Neuronal stem cell (in vitro differentiated cells): Measurements from ENCODE around the gene ZNF362.
A peak's percentile ranks its signal among the peaks of the same experiment; 100 is the strongest.
"Not testable (repeated sequence)": the region's sequence is repeated elsewhere in the genome, so short reads cannot be mapped to it uniquely, and the experiment has no call there.

Experiments used
- DNase-seq: peaks from one replicate; pipeline ENCODE4 v3.0.0-alpha.2; 2013; ENCODE audit warnings: low spot score
- H2AFZ ChIP-seq: one replicate; pipeline ENCODE4 v1.6.1; 2013; ENCODE audit warnings: mild to moderate bottlenecking, low read length, inconsistent platforms
- H2AK5ac ChIP-seq: 2 replicates; pipeline ENCODE4 v1.6.1; 2013; ENCODE audit warnings: low read depth, mild to moderate bottlenecking, inconsistent platforms, low read length, moderate library complexity, mixed read lengths
- H2BK120ac ChIP-seq: 2 replicates; pipeline ENCODE4 v1.6.1; 2013; ENCODE audit warnings: low read depth, mild to moderate bottlenecking, inconsistent platforms, low read length, moderate library complexity, mixed read lengths
- H2BK12ac ChIP-seq: one replicate; pipeline ENCODE4 v1.6.1; 2013; ENCODE audit warnings: low read length, inconsistent platforms
- H2BK15ac ChIP-seq: 2 replicates; pipeline ENCODE4 v1.6.1; 2013; ENCODE audit warnings: mild to moderate bottlenecking, low read length, inconsistent platforms, mixed read lengths
- H2BK5ac ChIP-seq: one replicate; pipeline ENCODE4 v1.6.1; 2013; ENCODE audit warnings: inconsistent platforms, mild to moderate bottlenecking, low read length, moderate library complexity
- H3K14ac ChIP-seq: one replicate; pipeline ENCODE4 v1.6.1; 2013; ENCODE audit warnings: low read length, inconsistent platforms
- H3K18ac ChIP-seq: 2 replicates; pipeline ENCODE4 v1.6.1; 2013; ENCODE audit warnings: low read length, inconsistent platforms
- H3K23ac ChIP-seq: 2 replicates; pipeline ENCODE4 v1.6.1; 2013; ENCODE audit warnings: low read depth, mild to moderate bottlenecking, mixed read lengths, low read length, inconsistent platforms; ENCODE audit not compliant: poor library complexity
- H3K27ac ChIP-seq: replicated peaks from 3 replicates; pipeline ENCODE4 v1.5.1; 2013; ENCODE audit warnings: low read length, inconsistent platforms
- H3K27me3 ChIP-seq, 3 experiments: 2 replicates each; pipeline ENCODE4 v1.6.1; 2013; ENCODE audit warnings: low read length in 3 of 3, mild to moderate bottlenecking in 2 of 3, inconsistent platforms in 1 of 3, low read depth in 1 of 3, mixed read lengths in 1 of 3, moderate library complexity in 1 of 3; ENCODE audit not compliant: control insufficient read depth in 3 of 3, insufficient read depth in 3 of 3
- H3K36me3 ChIP-seq, 2 donors: replicated peaks in 1 of 2; 2 replicates each; pipeline ENCODE4 v1.6.1; 2013; ENCODE audit warnings: low read length in 2 of 2; ENCODE audit not compliant: control insufficient read depth in 2 of 2, insufficient read depth in 2 of 2
- H3K4ac ChIP-seq: 2 replicates; pipeline ENCODE4 v1.6.1; 2013; ENCODE audit warnings: inconsistent platforms, mild to moderate bottlenecking, low read length, moderate library complexity
- H3K4me1 ChIP-seq, 2 donors: 1 replicate in 1 of 2; 2 replicates in 1 of 2; pipeline ENCODE4 v1.6.1; 2013; ENCODE audit warnings: low read length in 2 of 2, low read depth in 1 of 2; ENCODE audit not compliant: control insufficient read depth in 2 of 2, insufficient read depth in 1 of 2
- H3K4me2 ChIP-seq: one replicate; pipeline ENCODE4 v1.6.1; 2013; ENCODE audit warnings: mild to moderate bottlenecking, low read length, inconsistent platforms; ENCODE audit not compliant: insufficient read depth, poor library complexity, severe bottlenecking
- H3K4me3 ChIP-seq, 2 donors: 2 replicates each; pipeline ENCODE4 v1.5.1; 2013; ENCODE audit warnings: low read length in 2 of 2, mild to moderate bottlenecking in 2 of 2, inconsistent platforms in 1 of 2, moderate library complexity in 1 of 2
- H3K79me1 ChIP-seq: one replicate; pipeline ENCODE4 v1.6.1; 2013; ENCODE audit warnings: low read depth, mild to moderate bottlenecking, inconsistent platforms, low read length, moderate library complexity
- H3K9ac ChIP-seq: one replicate; pipeline ENCODE4 v1.6.1; 2013; ENCODE audit warnings: mild to moderate bottlenecking, low read depth, low read length, inconsistent platforms; ENCODE audit not compliant: poor library complexity
- H3K9me3 ChIP-seq, 2 donors: replicated peaks in 1 of 2; 2 replicates each; pipeline versions ENCODE3 to v1.6.1; 2013; ENCODE audit warnings: low read length in 2 of 2, mild to moderate bottlenecking in 2 of 2, inconsistent platforms in 1 of 2, low read depth in 1 of 2, mixed read lengths in 1 of 2, moderate library complexity in 1 of 2; ENCODE audit not compliant: control insufficient read depth in 2 of 2, insufficient read depth in 1 of 2
- H4K8ac ChIP-seq: one replicate; pipeline ENCODE4 v1.6.1; 2013; ENCODE audit warnings: low read depth, mild to moderate bottlenecking, inconsistent platforms, low read length, moderate library complexity
- H4K91ac ChIP-seq: one replicate; pipeline ENCODE4 v1.6.1; 2013; ENCODE audit warnings: low read length, low read depth, mild to moderate bottlenecking, inconsistent platforms; ENCODE audit not compliant: poor library complexity
- WGBS, 2 donors: extraction: QIAGEN DNeasy Blood & Tissue Kit; methylation state at CpG; one replicate each; pipeline ENCODE4 v1.1.7; 2013; ENCODE audit warnings: missing lambda C conversion rate in 2 of 2, mixed read lengths in 1 of 2; ENCODE audit not compliant: insufficient read length in 2 of 2, insufficient replicate concordance in 1 of 2; ENCODE audit errors: extremely low coverage in 2 of 2; 5-methylcytosine and 5-hydroxymethylcytosine counted together

The ZNF362 gene

GRCh38 chr1:33306653-33307493, 50.6 kb downstream of the ZNF362 start:
- Histone ChIP-seq H3K9ac (peak overlapping the region; percentile 84), H3K14ac (peak overlapping the region; percentile 56), H3K4me3 (peak overlapping the region in 1 of 2 donors; percentile 60), H2AK5ac (peak overlapping the region; percentile 81), H3K27me3 (peaks cover 0 to 11% (median 7%) of the 10 kb centered on the region in 3 experiments), H3K79me1 (no peaks in the 10 kb centered on the region), H3K18ac (peak overlapping the region; percentile 98), H3K23ac (peak overlapping the region; percentile 95), H3K27ac (no peak overlapping the region), H3K9me3 (peaks cover 0 to 8% of the 10 kb centered on the region in 2 donors), H3K36me3 (peaks cover 3 to 9% of the 10 kb centered on the region in 2 donors), H2BK12ac (peak overlapping the region; percentile 98), H2BK15ac (peak overlapping the region; percentile 96), H2BK120ac (peak overlapping the region; percentile 47), H4K91ac (no peak overlapping the region), H3K4ac (peak overlapping the region; percentile 84), H2AFZ (no peak overlapping the region), H3K4me2 (peak overlapping the region; percentile 45), H3K4me1 (peaks cover 0 to 5% of the 10 kb centered on the region in 2 donors), H2BK5ac (peak overlapping the region; percentile 82), H4K8ac (peak overlapping the region; percentile 97)
- DNase-seq, result no peak
- no CpG with 5 or more reads among the region's 113 CpGs for WGBS, 2 donors

GRCh38 chr1:33307494-33307864, 51.2 kb downstream of the ZNF362 start:
- Histone ChIP-seq H2BK120ac (no peak overlapping the region), H2BK15ac (no peak overlapping the region), H3K18ac (no peak overlapping the region), H2BK5ac (no peak overlapping the region), H4K91ac (no peak overlapping the region), H3K36me3 (peaks cover 3 to 5% of the 10 kb centered on the region in 2 donors), H3K27me3 (peaks cover 0 to 11% (median 7%) of the 10 kb centered on the region in 3 experiments), H3K4me2 (no peak overlapping the region), H3K4me3 (no peak overlapping the region), H3K4me1 (peaks cover 0 to 5% of the 10 kb centered on the region in 2 donors), H3K79me1 (peaks cover under 1% of the 10 kb centered on the region), H3K9ac (no peak overlapping the region), H3K23ac (no peak overlapping the region), H3K4ac (no peak overlapping the region), H3K14ac (no peak overlapping the region), H3K9me3 (peaks cover 0 to 8% of the 10 kb centered on the region in 2 donors), H2AFZ (no peak overlapping the region), H4K8ac (no peak overlapping the region), H2BK12ac (no peak overlapping the region), H3K27ac (no peak overlapping the region), H2AK5ac (peak overlapping the region; percentile 81)
- DNase-seq, result no peak
- WGBS, 2 donors, result no CpG with 5 or more reads among the region's 5 CpGs

GRCh38 chr1:33309351-33309750, 53.1 kb downstream of the ZNF362 start:
- not testable (repeated sequence) for H3K4me1 ChIP-seq, H2BK15ac ChIP-seq, H3K4ac ChIP-seq, H3K4me3 ChIP-seq, H2AK5ac ChIP-seq, H3K36me3 ChIP-seq, H4K8ac ChIP-seq, H3K18ac ChIP-seq, H3K9me3 ChIP-seq, H3K4me2 ChIP-seq, H3K27ac ChIP-seq, H2AFZ ChIP-seq, H2BK120ac ChIP-seq, H2BK12ac ChIP-seq, H3K9ac ChIP-seq, H3K23ac ChIP-seq, H4K91ac ChIP-seq, DNase-seq, H3K79me1 ChIP-seq, H2BK5ac ChIP-seq, H3K14ac ChIP-seq
- WGBS, 2 donors, result no CpG with 5 or more reads among the region's 32 CpGs
- peaks cover 0 to 11% (median 7%) of the 10 kb centered on the region in 3 experiments for H3K27me3 ChIP-seq

- Histone ChIP-seq H3K4me2 (no peak overlapping the region), H2AFZ (no peak overlapping the region), H3K14ac (no peak overlapping the region), H3K4me3 (no peak overlapping the region), H3K27me3 (peaks cover 0 to 11% (median 7%) of the 10 kb centered on the region in 3 experiments), H2BK12ac (no peak overlapping the region), H4K91ac (no peak overlapping the region), H3K18ac (no peak overlapping the region), H3K23ac (no peak overlapping the region), H3K9me3 (peaks cover 0 to 9% of the 10 kb centered on the region in 2 donors), H3K9ac (no peak overlapping the region), H3K27ac (no peak overlapping the region), H3K4me1 (peaks cover under 1 to 5% of the 10 kb centered on the region in 2 donors), H2BK5ac (no peak overlapping the region), H3K79me1 (peaks cover 2% of the 10 kb centered on the region), H2BK120ac (no peak overlapping the region), H3K36me3 (no peaks in the 10 kb centered on the region), H4K8ac (no peak overlapping the region), H3K4ac (no peak overlapping the region), H2AK5ac (peak overlapping the region; percentile 25), H2BK15ac (no peak overlapping the region)
- DNase-seq, result no peak
- WGBS, 2 donors, result no CpG with 5 or more reads among the region's 8 CpGs
Measured at GRCh38 chr1:33310702-33311101, 54.4 kb downstream of the ZNF362 start.
